T follicular helper cell (primary cell): Measurements from ENCODE around the gene MBD6.
"Not testable (repeated sequence)": the region's sequence is repeated elsewhere in the genome, so short reads cannot be mapped to it uniquely, and the experiment has no call there.

Experiments
- DNase-seq: peaks from one replicate; pipeline ENCODE4 v3.0.0-alpha.2; 2020; ENCODE audit warnings: low read depth

MBD6 gene

DNA sequence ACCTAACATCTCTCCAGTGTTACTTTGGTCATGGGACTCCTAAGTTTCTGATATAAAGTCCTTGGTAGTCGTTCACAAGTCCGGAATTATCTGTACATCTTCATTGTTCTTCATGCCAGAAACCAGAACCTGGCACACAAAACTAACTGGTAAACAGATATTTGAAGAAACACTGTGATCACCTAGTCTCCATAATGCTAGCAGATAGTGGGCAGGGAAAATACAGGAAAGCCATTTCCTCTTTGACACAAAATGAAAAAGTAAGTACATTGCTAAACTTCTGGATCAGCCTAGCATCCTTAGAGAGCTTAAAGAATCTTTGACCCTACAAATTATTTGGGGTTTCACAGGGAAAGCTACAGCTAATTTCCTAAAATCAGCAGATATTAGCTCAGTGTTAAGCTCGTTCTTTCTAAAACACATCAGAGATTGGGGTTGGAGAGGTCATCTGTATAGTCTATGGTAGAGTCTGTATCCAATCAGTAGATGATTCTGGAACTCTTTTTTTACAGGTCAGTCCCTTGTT is 7.2 kb upstream of the MBD6 start:
- DNase-seq: no peak

DNA sequence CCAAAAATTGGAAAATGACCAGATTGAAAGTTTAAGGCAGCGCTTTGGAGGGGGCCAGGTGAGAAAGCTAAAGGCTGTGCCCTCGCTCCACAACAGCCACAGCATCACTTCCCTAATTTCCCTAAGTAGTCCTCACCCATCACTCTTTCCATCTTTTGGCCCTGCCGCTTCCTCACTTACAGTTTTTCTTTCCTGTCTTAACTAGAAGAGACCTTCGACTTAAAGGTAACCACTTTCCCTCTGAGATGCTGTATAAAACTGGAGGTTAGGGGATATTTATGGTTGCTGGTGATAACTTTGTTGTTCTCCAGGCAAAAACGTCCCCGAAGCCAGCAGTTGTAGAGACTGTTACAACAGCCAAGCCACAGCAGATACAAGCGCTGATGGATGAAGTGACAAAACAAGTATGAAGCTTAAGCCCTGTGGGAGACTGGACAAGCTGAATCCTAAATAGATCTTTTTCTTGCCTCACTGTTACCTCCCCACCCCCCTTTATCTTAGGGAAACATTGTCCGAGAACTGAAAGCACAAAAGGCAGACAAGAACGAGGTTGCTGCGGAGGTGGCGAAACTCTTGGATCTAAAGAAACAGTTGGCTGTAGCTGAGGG is 6.6 kb upstream of the MBD6 start:
- no peak for DNase-seq

DNA sequence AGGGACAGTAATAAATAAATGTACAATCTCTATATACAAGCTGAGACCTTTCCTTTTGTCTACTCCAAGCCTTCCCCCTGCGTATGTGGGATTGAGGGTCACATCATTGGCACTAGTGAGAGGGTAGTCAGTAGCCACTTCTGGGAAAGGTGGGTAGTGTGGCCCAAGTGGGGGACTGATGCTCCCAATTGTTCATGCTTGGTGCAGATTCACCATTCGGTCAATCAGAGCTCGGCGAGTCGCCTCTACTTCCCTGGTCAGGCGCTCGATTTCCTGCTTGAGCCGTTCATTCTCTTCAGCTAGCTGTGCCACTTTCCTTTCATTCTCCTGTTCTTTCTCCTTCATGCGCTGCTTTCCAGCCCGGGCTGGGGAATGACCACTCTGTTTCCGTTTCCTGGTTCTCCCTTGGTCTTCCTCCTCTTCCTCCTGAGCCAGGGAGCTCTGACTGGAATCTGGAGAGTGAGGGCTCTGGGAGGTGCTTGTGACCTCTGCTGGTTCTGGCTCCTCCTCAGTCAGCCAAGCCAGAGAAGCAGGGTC is 5.9 kb upstream of the MBD6 start:
- no peak for DNase-seq

DNA sequence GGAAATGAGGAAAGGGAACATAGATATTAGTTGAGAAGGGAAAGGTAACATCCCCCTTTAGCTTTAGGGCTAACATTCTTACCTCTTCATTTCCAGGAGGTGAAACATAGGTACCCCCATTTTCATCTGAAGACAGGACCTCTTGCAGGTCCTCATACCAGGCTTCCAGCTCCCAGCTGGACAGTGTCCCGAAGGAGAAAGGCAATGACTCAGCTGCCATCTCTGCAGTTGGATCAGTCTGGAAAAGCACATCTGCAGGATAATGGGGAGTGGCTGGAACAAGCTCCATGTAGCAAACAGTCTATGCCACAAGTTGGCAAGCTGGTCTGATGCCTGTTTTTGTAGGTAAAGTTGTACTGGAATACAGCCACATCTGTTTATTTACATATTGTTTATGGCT is 5.4 kb upstream of the MBD6 start:
- no peak for DNase-seq

DNA sequence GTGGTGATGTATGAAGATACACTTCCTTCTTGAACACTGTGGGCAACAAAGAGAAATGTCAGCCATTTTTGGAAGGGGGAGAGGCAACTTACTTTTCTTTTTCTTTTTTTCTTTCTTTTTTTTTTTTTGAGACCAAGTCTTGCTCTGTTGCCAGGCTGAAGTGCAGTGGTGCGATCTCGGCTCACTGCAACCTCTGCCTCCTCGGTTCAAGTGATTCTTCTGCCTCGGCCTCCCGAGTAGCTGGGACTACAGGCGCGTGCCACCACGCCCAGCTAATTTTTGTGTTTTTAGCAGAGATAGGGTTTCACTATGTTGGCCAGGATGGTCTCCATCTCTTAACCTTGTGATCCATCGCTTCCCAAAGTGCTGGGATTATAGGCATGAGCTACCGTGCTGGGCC is 4.9 kb upstream of the MBD6 start:
- DNase-seq: not testable (repeated sequence)

DNA sequence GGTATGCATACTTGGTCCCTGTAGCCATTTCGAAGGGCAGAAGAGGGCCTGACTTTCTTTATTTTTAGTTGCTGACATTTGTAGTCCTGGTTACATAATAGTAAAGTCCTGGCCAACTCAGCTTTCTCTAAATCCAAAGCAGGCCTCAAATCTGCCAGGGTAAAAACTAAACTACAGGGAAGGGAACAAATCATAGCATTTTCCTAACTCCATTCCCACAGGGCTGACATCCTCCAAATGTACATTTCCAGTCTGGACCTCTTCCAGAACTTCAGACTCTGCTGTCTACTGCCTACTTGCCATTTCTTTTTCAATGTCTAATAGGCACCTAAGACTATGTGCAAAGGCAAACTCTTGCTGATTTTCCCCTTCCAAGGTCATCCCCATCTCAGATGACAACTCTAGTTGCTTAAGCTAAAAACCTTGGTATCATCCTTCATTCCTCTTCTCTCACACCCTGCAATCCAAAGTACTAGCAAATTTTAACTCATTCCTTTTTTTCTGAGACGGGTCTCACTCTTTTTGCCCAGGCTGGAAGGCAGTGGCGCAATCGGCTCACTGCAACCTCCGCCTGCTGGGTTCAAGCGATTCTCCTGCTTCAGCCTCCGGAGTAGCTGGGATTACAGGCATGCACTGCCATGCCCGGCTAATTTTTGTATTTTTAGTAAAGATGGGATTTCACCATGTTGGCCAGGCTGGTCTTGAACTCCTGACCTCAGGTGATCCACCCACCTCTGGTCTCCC is 4.3 kb upstream of the MBD6 start:
- no peak for DNase-seq

DNA sequence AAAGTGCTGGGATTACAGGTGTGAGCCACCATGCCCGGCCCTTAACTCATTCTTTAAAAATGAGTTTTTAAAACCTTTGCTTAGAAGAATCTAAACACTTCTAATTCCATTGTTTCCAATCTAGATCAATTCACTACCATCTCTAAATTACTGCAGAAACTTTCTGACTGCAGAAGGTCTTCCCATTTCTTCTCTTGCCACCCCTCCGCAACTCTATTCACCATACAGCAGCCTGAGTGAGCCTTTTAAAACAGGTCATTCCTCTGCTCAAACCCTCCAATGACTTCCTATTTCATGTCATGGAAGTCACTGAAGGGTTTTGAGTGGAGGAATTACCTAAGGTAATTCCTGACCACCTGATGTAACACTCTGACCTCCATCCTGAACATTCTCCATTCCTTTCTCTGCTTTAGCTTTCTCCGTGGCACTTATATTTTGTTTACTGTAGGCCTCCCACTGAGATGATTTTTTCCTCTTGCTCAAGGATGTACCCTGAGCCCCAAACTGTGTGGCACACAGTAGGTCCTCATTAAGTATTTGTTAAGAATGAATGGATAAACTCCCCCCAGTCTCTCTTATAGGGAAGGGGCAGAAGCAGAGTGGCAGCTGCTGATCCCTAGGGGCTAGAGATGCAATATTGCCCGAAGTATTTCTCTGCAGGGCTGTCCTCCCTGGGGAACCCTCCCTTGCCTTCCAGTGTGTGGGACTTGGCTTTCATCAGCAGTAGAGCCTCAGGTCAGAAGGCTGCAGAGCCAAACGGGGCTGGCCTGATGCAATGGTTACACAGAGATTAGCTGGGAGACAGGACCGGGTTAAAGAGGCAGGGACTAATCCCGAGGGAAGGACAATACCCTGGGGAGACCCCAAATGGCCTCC is 3.5 kb upstream of the MBD6 start:
- DNase-seq: no peak

DNA sequence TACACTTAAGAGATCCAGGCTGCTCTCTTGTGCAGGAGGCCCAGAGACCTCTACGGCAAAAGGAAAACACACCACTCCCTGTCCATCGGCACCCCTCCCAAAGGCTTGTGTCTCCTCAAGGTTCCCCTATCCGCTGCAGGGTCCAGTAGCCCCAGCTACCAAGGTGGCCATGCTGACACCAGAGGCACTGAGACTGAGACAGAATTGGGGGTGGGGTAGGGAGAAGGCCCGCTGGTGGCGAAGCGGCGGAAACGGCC is 2.9 kb upstream of the MBD6 start:
- no peak for DNase-seq

DNA sequence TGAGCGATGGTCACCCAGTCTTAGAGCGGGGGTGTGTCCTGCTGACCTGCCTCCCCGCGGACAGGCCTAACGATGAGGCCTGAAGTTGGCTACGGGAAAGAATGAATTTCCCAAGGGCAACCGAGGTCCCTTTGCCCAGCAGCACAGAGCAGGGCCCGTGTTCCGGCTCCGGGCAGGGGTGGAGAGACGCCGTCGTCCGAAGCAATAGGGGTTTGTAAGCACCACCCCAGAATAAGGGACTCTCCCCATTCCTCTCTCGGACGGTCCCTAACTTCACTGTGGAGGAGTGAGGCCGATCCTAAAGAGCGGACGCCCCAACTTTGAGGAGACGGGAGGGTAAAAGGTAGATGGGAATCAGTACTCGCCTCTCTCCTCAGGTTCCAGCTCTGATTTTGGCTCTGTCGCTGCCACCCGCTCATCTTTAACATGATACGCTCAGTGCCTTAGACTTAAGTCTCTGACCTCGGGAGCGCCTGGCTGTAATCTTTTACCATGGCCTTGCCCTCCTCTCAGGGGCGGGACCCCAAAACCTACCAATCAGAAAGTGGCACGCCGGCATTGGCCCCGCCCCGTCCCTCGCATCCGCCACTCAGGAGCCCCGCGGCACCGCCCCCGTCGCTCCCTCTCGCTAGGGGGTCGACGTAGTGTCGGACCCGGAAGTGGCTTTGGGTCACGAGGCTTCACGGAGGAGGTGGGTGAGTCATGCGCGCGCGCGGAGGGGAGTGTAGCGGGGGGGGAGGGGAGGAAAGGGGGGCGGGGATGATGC is 2.4 kb upstream of the MBD6 start, which contains the start of gene DDIT3:
DDIT3 (minus strand) TSS at position 462 of the 766 bp plus-strand sequence. CDS start 3,108 bp downstream, outside the sequence.
- DNase-seq: peak; percentile 100

DNA sequence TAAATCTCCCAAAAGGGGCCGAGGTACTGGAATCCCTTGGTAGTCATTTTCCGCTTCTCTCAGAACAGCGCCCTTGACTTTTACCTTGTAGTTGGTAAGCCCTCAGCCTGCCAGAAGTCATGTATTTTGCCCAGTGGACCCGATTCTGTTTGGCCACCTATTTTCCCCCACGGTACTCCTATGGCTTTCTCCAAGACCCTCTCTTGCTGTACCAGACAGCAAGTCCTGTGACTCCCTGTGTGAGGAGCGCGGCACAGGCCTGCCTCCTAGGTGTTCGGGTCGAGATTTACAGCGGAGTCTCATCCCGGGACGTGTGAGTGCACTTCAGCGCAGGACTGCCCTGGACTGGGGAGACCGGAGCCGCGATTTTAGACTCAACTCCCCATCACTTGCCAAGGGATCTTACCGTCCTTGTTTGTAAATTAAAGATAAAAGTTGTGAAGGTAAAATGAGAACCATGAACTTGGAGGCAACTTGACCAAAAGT is 1.1 kb upstream of the MBD6 start:
- DNase-seq: peak; percentile 19

DNA sequence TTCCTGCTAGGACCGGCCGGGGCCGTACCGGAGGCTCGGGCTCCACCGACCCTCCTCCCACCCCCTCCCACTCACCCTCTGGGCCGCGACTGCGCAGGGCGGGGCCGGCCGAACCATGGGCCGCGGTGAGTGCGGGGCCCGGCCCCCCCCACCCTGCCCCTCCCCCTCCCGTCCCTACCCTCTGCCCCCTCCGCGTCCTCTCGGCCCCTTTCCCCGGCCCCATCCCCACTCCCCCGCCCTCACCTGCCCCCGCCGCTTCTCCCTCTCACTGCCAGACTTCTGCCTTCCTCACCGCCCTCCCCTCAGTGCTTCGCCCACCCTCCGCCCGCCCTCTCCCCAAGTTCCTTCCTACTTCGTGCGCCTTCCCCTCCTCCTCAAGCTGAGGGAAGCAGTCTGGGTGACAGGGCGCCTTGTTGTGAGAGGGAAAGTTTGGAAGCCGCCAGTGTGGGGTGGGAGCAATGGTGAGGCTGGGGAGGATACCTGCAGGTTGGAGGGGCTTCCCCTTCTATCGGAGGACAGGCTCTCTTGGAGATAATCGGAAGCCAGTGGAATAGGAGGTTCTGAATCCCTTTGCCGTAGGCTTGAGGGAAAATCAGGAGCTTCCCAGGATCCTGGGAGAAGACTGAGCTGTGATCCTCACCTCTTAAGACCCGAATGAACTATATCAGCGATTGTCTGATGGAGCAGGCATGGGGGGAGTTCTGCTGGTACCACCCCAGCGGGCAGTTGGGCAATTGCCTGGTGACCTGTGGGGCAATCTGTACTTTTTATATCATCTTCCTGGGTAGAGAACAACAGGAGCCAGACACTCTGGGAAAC is 472 bp downstream of the MBD6 start:
- peak; percentile 48 for DNase-seq

DNA sequence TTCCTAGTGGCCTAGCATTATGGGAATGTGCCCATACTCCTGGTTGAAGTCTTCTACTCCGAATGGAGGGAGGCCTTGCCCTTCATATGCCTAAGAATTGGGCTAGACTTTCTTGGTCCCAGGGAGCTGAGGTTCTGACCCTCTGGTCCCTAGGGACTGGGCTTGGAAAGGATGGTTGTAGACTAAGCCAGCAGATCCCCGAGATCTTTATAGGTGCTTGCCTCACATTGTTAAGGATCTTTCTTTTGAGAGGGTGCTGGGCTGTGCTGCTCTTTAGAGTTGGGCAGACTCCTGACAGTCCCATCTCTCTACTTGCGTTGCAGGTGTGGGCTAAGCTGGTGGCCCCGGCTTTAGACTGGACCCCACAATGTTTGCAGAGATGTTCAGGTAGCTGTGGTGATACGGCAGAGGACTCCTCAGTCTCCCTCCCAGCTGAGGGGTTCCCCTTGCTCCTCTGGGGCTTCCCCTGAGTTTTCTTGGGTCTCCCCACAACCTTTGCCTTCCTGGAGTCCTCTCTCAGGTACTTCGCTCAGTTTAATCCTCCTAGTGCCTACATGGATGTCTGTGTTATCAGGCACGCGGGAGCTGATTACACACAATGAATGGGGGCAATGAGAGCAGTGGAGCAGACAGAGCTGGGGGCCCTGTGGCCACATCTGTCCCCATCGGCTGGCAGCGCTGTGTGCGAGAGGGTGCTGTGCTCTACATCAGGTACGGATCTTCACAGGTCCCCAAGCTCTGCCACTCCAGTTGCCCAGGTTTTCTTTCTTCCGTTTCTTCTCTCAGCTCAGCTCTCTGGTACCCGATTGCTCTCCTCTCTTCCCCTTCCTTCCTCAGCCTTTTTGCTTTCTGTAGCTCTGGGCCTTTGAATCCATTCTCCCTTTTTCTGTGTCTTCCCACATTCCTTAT is 1.3 kb downstream of the MBD6 start:
- DNase-seq: no peak

DNA sequence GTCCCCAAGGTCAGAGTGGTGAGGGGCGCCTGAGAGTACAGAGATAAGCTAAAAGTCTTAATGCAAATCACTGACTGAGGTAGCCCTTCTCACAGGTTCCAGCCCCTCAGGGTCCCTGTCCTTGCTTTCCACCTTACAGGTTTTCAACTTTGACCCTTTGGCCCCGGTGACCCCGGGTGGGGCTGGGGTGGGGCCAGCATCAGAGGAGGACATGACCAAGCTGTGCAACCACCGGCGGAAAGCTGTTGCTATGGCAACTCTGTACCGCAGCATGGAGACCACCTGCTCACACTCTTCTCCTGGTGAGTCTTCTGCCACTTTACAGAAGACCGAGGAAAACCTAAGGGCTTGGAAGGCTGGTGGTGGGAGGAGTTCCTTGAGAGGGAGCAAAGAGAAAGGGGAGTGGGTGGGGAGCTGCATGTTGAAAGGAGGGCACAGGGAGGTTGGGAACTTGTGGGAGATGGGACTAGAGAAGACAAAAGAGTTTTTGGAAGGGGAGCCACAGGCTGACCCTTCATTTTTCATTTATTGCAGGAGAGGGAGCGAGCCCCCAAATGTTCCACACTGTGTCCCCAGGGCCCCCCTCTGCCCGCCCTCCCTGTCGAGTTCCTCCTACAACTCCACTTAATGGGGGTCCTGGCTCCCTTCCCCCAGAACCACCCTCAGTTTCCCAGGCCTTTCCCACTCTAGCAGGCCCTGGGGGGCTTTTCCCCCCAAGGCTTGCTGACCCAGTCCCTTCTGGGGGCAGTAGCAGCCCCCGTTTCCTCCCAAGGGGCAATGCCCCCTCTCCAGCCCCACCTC is 2.4 kb downstream of the MBD6 start:
- DNase-seq: no peak

DNA sequence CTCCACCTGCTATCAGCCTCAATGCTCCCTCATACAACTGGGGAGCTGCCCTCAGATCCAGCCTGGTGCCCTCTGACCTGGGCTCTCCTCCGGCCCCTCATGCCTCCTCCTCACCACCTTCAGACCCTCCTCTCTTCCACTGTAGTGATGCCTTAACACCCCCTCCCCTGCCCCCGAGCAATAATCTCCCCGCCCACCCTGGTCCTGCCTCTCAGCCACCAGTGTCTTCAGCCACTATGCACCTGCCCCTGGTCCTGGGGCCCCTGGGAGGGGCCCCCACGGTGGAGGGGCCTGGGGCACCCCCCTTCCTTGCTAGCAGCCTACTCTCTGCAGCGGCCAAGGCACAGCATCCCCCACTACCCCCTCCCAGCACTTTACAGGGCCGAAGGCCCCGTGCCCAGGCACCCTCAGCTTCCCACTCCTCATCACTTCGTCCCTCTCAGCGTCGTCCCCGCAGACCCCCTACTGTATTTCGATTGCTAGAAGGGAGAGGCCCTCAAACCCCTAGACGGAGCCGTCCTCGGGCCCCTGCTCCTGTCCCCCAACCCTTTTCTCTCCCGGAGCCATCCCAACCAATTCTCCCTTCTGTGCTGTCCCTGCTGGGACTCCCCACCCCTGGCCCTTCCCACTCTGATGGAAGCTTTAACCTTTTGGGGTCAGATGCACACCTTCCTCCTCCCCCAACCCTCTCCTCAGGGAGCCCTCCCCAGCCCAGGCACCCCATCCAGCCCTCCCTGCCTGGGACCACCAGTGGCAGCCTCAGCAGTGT is 3.2 kb downstream of the MBD6 start:
- no peak for DNase-seq

DNA sequence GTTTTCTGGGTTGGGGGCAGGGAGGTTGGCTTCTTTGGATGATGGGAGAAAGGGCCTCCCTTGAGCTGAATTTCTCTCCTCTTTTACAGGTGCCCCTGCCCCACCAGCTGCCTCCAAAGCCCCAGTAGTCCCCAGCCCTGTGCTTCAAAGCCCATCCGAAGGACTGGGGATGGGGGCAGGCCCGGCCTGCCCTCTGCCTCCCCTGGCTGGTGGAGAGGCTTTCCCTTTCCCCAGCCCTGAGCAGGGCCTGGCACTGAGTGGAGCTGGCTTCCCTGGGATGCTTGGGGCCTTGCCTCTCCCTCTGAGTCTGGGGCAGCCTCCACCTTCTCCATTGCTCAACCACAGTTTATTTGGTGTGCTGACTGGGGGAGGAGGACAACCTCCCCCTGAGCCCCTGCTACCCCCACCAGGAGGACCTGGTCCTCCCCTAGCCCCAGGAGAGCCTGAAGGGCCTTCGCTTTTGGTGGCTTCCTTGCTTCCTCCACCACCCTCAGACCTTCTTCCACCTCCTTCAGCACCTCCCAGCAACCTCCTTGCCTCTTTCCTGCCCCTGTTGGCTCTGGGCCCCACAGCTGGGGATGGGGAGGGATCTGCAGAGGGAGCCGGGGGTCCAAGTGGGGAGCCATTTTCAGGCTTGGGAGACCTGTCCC is 4.0 kb downstream of the MBD6 start:
- no peak for DNase-seq

DNA sequence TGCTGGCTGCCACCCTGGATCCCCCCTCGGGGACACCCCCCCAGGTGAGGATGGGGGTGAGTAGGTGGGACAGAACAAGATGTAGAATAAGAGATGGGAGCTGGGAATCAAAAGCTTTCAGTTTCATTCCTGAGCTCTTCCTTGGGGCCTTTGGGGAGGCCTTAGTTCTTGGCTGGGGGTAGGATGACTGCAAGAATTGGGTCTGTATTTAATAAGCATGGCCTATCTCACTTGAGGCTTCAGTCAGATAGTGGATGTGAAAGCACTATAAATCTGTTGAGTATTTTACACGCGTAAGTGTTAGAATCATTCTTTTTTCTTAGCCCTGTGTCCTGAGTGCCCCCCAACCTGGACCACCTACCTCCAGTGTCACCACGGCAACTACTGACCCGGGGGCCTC is 4.6 kb downstream of the MBD6 start:
- DNase-seq: no peak

DNA sequence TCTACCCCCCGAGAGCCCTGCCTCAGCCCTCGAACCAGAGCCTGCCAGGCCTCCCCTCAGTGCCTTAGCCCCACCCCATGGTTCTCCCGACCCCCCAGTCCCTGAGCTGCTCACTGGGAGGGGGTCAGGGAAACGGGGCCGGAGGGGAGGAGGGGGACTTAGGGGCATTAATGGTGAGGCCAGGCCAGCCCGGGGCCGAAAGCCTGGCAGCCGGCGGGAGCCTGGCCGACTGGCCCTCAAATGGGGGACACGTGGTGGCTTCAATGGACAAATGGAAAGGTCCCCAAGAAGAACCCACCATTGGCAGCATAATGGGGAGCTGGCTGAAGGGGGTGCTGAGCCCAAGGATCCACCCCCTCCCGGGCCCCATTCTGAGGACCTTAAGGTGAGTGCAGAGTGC is 5.6 kb downstream of the MBD6 start:
- DNase-seq: no peak
